Suppressor macrophage treated with lipopolysaccharide for 4 hours (primary cell): Measurements from ENCODE around the gene LRRC28.

Experiments
- DNase-seq: peaks from one replicate; pipeline ENCODE4 v3.0.0-alpha.2; 2020

The LRRC28 gene

DNA sequence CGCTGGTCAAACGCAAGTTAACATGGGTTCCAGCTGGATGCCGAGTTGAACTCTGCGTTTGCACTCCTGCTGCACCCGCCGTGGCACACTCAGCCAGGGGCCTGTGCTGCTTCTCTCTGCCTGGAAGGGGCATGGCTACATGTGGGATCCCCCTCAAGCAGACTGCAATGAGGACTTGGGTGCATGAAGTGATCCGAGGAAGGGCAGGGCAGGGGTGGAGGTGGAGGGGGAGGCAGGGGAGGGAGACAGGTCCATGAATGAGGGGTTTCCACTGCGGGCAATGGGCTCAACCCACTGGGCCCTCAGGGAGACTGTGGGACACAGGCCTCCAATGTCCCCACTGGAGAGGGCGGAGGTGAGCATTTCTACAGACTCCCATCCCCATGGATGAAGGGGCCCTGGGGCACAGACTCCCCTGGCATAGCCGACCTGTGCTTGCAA lies 172.9 kb downstream of the LRRC28 start:
- no peak for DNase-seq

DNA sequence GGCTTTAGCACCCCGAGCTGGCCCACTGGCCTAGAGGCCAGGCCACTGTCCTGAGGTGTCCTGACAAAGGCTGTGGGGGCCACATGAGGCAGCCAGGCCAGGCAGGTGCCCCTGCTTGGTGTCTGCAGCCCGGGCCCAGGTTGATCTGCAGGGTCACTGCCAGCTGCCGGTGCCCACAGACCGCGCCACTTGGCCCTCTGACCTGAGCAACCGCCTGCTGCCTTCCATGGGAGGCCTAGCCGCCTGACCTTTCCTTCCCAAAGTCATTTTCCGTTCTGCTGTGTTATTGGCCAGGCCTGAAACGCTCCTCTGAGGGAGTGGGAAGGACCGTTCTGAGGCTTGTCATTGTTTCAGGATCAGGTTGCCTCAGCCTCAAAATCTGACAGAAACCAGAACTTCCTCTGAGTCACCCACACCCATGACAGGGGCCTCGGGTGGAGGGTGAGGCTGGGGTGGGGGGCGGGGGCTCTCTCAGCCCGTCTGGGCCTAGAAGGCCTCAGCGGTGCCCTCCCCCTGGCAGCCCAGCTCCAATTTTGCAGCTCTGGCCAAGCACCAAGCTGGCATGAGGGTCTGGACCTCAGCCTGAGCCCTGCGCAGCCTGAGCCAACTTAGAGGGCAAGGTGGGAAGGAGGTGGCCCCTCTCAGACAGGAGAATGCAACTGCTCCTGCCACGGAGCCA lies 173.8 kb downstream of the LRRC28 start:
- DNase-seq: peak; percentile 88

DNA sequence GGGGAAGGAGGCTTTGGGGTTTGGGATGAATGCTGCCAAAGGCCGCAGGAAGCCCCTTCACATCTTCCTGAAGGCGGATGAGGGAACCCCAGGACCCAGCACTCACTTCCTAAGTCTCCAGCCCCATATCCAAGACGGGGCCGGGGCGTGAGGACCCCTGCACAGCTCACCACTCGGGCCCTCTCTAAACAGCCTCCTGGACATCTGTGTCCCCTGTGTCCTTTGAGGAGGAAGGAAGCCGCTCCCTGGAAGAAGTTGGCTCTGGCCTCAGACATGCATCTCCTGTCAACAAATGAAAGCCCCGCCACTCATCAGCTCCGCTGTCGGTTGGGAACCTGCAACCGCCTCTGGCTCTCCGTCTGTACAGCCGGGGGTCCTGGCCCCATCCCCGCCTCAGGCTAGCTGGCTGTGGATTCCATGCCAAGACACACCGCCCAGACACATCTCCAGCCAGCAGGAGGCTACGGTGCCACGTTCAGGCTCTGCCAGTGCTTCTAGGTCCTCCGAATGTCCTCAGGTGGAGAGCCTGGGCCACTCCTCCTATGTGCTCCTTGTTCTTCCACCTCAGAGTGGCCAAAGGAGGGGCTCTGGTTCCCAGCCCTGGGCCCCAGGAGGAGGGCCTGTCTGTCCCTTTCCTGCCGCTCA lies 174.5 kb downstream of the LRRC28 start:
- DNase-seq: no peak

DNA sequence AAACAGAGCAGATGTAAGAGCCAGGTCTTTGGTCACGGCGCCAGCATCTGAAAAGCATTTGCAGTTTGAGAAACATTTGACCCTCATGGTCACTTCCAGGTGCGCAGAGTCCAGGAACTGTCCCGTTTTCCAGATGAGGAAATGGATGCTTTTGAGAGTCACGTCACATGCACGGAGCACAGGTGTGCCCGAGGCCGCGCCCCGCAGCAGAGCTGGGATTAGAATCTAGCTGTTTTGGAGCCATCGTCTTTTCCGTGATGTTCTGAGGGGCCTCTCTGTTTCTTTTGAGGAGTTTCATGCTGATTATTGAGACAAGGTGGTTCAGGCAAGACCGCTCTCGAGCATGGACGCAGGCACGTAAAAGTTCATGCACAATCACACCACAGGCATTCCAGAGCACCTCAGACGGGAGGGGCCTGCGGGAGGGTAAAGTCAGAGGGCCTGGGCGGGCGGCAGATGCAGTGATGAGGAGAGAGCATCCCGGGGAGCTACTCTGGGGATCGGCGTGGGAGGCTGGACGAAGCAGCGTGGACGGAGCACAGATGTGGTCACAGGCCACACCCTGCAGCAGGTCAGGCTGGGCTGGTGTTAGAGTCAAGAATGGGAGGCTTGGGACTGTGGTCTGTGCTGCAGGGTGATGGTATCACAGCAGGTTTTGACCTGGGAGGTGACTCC lies 175.3 kb downstream of the LRRC28 start:
- DNase-seq: no peak

DNA sequence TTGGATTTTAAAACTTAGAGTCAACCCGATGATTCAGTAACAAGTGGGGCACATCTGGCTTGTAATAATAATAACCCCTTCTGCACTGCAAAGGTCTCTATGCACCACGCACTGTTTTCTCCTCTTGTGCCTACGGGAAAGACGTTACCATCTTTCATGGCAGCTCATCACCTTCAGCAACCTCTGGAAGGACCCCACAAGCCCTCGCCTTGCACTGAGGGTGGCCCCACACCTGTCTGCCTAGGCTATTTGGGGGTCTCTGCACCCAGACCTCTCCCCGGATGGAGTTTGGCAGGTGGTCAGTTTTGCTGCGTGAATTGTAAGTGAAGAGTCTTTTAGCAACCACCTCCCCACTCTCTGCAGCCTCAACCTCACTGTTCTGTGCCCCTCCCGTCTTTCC lies 175.9 kb downstream of the LRRC28 start:
- DNase-seq: no peak

DNA sequence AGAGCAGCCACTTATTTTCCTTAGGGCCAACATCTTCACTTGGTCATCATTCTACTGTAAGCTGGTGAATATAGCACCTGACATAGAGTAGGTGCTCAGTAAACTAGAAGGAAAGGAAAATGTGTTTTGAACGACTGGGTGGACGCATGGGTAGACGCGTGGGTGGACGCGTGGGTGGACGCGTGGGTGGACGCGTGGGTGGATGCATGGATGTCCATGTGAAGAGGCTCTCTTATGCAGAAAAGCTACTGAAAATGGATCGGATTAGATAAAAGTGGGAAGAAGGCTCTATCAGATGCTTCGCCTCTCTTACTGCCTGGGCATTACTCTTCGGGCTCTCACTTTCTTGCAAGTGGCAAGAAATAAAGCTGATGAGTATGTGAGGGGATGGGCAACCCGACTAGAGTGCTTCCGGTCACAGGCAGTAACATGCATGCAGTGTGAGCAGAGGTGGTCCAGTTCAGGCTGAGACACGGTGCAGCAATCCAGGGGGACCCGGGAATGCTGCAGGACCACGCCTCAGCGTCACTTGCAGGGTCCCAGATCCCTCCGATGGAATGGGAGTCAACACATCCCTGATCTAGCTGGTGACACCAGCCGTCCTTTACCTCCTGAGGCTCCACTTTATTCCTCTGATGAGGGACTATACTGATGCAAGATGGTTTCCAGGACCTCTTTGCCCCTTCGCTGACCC lies 176.5 kb downstream of the LRRC28 start:
- DNase-seq: no peak

DNA sequence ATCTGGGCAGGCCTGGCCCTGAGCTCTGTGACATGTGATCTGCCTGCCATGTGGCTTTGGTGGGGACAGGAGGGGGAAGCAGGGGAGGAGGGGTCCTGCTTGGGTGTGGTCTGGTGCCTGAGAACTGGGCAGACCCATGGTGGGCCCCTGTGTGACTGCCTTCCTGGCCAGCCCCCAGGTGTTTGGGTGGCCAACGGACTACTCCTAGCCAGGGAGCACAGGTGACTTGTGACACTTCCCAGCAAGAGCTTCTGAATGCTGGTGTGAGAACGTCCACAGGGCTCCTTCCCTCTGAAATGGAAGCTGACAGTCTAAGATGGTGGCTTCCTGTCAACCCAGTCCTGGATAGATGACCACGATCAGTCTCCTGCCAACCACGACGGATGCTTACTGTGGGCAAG lies 178.4 kb downstream of the LRRC28 start:
- no peak for DNase-seq

DNA sequence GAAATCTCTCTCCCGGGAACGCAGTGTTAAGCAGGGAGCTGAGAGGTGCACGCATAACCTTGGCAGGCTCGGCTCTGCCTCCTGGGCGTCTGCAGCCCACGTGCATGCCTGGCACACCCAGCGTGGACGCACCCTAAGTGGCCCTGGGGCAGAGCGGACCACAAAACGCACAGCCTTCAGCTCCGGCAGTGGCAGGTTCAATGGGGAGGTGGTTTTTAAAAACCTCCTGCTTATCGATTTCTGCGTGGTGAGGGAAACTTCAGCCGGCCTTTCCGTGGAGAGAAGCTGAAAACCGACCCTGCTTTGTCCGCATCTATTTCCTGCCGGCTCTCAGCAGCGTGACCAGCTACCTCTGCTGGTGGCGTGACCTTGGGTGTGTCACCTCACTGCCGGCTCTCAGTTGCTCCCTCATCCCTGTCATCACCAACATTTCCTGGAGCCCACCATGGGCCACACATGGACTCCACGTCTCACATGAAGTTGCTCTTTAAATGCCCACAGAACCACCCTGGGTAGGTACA lies 179.7 kb downstream of the LRRC28 start:
- no peak for DNase-seq

DNA sequence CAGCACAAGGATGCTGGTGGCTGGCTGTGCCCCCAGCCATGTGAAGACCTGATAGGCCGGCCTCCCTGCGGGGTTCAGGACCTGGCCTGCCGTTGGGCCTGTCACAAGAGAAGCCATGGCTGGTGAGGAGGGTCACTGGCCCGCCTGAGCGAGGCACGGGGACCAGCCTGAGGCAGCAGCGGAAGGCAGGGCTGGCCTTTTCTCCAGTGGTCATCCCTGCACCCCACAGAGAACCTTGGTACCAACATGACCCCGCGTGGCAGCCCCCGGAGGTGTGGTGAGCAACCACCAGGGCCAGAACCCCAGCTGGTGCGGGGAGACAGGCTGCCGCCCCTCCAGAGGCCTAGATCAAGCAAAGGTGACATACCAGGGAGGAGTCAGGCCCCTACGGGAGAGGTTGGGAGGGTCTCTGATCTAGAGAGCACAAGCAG lies 180.4 kb downstream of the LRRC28 start:
- no peak for DNase-seq

DNA sequence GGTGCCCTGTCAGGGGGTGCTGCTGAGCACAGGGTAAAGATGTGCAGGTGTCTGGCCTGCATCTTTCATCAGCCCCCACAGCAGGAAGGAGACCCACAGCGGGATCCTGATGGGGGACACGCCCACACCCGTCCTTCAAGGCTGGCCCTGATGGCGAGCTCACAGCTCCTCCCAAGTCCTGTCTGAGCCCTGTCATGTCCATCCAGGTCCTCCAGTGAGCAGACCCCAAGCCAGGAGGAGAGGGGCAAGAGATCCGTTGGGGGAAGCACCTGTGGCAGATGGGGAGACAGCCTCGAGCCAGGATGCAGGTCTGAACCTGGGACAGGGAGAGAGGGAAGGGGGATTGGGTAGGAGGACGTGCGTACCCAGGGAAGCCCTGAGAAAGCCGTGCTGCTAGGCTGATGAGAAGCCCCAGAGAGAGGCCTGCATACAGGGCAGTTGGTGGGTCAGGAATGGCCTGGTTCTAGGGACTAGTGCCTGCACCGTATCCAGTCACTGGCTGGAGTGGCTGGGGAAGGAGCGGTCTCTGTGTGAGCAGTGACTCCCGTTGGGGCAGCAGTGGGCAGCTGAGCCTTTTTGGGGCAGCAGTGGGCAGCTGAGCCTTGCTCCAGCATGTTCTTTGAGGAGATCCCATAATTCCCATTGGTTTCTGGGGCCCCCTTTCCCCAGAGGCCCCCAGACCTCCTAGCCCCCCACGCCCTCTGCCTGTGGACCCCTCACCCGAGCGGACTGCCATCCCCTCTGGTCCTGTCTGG lies 181.2 kb downstream of the LRRC28 start:
- no peak for DNase-seq

DNA sequence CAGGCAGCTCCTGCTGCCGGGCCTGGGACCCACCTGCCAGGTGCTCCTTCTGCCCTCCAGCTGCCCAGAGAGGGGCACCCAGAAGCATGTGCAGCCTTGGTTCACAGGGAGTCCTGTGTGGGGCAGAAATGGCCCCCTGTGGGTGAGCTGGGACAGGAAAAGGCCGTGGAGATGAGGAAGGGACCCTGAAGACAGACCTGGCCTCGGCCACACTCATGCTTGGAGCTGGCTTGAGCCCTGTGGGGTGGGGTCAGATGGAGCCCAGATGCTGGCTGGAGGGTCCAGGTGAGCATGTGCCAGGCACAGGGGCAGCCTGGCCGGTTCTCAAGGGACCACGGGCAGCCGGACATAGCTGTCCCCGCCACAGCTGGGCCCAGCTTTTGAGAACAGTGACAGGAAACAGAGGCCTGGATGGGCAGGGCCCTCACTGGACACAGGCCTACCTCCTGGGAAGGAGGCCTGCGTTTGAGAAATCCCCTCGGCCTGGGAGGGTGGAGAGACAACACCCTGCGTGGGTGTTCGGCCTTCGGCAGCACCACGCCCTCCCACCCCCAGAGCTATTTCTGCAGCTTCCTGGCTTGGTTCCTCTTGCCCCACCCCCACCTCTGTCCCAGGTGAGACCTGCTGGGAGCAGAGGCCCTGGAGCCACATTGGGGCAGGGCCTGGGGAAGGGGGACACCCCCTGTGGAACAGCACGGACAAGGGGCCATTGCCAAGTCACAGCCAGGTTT lies 181.9 kb downstream of the LRRC28 start:
- peak; percentile 28 for DNase-seq

DNA sequence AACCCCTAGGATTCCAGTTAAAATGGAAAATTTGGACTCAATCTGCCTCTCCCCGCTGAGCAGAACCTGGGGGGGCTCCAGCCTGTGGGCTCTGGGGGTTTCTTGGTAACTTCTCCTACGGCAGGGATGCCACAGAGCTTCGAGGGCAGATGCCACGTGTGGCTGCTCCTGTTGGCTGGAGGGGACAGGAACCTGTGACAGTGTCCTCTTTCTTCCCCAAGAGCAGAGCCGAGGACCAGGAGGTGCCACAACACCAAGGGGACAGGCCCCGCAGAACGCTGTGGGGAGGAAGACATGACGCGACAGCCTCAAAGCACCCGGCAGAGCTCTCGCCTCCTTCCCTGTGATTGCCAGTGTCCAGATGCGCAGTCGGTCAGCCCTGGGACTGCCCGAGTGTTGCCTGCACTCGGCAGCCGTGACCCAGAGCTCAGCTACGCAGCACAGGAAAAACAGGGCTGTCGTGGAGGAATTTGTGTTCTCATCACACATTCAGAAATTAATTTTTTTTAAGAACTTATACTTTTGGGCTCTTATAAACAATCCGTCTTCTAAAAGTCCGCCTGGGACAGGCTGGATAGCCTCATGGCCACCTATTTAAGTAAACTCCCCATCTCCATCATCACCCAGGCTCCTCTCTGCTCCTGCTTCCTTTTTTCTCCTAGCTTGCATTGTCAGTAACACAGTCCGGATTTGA lies 182.6 kb downstream of the LRRC28 start:
- no peak for DNase-seq

DNA sequence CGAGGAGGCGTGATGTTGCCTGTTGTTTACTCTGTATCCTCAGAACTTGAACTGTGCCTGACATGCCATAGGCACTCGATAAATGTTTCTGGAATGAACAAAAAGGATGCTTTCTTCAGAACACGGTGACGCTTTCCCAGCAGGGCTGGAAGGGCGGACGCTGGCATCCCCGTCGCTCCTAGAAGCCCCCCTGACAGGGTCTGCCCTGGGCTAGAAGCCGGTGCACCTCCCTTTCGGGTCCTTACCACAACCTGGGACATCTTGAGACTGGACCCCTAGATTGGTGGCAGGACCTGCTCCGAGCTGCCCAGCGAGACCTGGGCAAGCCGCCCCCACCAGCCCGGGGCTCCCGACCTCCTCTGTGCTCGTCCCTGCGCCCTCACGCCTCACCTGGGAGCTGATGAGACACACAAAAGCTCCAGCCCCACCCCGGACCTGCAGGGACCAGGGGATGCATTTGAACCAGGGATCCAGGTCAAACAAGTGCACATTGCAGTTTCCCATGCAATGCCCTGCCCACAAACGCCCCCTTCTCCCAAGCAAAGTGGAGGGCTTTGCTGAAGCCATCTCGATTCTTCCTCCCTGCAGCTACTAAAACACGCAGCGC lies 183.3 kb downstream of the LRRC28 start:
- no peak for DNase-seq

DNA sequence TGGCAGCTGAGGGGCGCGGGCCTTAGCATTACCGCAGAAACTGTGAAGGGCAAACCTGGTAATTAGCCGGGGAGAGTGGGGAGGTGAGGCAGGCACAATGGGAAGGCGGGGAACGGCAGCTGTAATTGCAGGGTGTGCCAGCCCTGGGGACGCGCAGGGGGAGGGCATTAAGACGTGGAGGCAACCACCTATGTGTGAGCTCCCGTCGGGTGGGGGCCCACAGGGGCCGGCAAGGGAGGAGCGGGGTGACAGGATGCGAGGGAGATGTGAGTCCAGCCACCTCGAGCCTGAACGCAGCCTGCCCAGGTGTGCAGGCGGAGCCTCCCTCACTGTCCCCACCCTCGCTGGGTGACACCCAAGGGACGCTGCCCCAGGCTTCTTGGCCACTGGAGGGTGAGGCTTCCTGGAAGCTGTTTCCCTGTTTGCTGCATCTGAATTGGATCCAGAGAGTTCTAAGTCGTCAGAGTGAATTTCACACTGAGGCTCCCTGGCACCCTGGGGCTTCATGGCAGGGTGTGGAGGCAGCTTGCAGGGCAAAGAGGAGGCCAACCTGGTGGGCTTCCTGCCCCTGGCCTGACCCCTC lies 183.9 kb downstream of the LRRC28 start:
- no peak for DNase-seq

DNA sequence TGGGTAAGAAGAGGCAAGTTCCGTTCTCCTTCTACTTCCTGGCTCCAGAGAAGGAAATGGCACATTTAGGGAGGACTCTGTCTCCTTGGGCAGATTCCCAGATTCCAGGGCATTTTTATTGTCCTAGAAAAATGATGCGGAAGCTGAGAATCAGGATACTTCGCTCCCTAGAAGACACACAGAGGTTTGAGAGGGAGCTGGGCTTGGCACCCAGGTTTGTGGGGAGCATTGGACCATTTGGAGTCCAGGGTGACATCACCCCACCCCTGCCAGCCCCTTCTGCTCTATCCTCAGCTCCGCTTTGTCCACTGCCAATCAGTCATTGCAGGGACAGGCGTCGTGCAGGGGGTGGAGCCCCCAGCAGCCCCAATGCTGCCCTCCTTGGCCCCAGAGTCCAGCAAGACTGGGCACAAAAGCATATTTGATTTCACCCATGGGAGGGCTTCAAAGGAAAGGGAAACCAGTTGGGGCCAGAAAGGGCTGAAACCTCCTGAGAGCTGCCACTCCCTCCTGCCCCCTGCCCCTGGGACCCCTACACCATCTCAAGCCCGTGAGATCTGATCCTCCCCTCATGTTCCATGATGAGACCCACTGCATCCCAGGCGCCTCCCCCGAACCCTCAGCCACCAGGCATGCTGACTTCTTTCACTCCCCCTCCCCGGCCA lies 184.7 kb downstream of the LRRC28 start:
- DNase-seq: no peak

DNA sequence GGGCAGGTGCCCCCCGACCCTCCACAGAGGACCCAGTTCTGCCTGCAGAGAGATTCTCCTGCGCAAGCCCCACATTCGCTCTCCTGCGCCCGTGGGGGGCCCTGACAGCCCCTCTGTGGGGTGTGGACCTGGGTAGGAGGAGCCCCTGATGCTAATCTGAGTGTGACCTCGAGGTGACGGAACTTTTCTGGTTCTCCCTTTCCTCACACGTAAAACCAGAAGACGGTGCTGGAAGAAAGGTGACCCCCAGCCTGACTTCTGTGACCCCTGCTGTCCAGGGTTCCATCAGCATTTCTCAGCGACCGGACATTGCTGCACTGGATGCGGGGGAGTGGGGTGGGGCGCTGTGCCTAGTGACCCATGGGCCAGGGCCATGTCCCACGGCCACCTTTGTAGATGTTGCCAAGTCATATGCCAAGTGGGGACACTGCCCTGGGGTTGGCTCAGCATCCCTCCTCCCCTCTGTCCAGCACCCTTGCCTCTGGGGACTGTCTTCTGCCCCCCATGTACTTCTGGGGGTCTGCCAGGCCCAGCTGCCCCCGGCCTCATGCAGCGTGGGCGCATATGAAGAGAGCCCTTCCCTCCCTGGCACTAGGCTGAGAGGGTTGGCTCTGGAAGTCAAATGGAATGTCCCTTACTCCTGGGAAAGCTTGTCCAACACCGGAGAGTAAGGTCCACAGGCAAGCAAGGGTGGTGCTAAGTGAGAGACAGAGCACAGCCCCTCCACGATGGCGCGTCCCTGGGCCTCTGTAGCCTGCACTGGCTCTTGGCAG lies 185.4 kb downstream of the LRRC28 start:
- no peak for DNase-seq

DNA sequence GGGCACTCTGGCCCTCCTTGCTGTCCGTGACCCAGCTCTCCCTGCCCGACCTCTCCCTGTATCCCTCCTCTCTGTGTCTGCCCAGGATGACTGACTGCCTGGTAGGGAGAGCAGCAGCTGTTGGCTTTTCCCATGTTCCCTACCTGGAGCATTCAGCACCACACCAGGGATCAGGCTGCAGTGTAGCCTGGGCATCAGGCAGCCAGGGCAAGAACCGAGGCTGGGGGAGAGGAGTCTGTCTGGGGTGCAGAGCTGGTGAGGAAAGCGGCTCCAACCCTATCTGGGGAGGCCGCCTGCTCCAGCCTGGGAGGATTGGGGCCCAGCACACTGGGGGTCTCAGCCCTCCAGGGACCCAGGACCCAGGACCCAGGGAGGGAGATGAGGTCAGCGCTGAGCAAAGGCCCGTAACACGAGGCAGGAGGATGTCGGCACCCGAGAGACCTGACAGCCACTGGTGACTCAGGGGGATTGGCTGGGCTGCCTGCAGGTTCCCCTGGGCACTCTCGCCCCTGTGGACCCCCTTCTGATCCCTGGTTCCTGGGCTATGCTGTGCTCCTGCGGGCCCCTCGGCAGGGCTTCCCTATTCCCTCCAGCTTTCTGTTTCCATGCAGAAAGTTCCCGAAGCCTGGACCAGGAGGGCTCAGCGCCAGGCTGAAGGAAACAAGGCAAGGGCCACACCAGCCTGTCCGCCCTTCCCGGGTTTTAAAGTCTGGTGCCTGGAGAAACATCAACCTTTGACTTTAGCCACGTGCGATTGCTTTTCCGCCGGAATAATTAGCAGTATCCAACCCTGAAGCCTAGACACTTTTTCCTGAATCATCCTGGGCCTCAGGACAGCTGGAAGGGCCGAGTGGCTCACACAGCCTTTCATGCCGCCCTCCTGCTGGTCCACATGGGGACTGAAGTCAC lies 186.3 kb downstream of the LRRC28 start:
- no peak for DNase-seq

DNA sequence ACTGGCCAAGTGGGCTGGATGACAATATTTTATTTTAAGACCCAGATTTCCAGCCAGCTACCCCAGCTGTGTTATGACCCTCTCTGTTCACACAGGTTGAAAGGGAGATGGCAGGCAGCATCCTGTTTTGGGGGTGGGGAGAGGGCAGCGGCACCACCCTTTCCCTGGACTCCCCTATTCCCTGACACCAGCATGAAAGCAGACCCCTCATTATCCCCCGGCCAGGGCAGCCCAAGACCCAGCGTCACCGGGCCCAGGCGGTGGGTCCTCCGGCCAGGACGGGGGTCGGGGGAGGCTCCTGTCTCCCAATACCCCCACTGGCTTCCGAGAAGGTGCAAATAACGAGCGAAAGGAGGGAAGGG lies 186.9 kb downstream of the LRRC28 start:
- DNase-seq: no peak
